WI38 (cell line): ENCODE measurements around the gene MINDY4.

Source experiments
- H3K4me3 ChIP-seq: 2 replicates; pipeline ENCODE4 v1.5.1; 2011; ENCODE audit warnings: low read depth, mild to moderate bottlenecking, control low read depth, low read length
- CTCF ChIP-seq: IDR thresholded peaks from 2 replicates; pipeline ENCODE4 v1.5.1; 2012; ENCODE audit warnings: low read depth, mild to moderate bottlenecking, control low read depth, low read length

The MINDY4 gene

GRCh38 chr7:30899066-30899465 is 127.8 kb downstream of the MINDY4 start:
- no peak overlapping the region for H3K4me3 ChIP-seq
- TF ChIP-seq CTCF: no peak

DNA sequence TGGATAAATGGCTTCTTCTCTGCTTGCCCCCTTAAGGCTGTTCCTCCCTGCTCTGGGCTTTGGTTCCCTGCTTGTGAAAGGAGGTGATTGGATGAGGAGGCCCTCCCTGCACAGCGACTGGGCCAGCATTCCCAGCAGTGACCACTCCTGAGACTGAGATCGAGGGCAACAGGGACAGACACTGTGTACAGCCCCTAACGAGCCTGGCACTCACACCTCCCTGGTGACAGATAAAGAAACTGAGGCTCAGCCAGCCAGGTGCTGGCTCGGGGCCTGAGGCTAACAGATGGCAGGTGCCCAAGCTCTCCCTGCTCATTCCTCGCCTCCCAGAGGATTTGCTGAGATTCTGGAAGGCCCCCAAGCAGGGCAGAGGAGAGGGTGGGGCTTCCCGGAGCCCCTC is 128.4 kb downstream of the MINDY4 start:
- TF ChIP-seq CTCF: no peak
- no peak overlapping the region for H3K4me3 ChIP-seq

- no peak for TF ChIP-seq CTCF
- H3K4me3 ChIP-seq: no peak overlapping the region
Measured at GRCh38 chr7:30900053-30900452, 128.8 kb downstream of the MINDY4 start.

- H3K4me3 ChIP-seq: no peak overlapping the region
- TF ChIP-seq CTCF: no peak
Measured at GRCh38 chr7:30900803-30901362, 129.7 kb downstream of the MINDY4 start.

GRCh38 chr7:30901856-30902255 is 130.6 kb downstream of the MINDY4 start:
- no peak overlapping the region for H3K4me3 ChIP-seq
- no peak for TF ChIP-seq CTCF

DNA sequence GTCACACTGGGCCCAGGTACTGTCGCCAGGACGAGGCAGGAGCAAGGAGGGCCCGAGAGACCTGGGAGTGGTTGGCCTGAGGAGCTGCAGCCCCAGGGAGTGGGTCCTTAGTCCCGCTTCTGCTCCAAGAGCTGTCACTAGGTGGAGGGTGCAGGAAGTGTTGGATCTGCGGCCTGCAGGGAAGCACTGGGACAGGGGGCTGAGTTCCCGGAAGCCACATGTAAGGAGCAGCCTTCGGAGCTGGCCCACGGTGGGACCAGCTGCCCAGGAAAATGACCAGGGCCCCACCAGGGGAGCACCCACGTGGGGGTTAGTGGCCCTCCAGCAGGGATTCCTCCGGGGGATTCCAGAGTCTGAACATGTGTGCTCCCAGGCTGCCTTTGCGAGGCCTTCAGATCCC is 131.2 kb downstream of the MINDY4 start:
- H3K4me3 ChIP-seq: no peak overlapping the region
- TF ChIP-seq CTCF: no peak

- H3K4me3 ChIP-seq: no peak overlapping the region
- TF ChIP-seq CTCF: no peak
Measured at GRCh38 chr7:30903146-30903545, 131.9 kb downstream of the MINDY4 start.
